Measurements from ENCODE around the gene BCAS3. TPM values are rescaled to one million over a fixed set of nuclear protein-coding genes. Genes with fewer than 3 reads are reported as not detected.

Gene BCAS3
- total RNA-seq, 1 donor from 2014 or later: 35.7 TPM

- no peak for TF ChIP-seq CTCF (IDR thresholded peaks at IDR 0.05)
- no peaks in the 10 kb centered on the region for H3K27me3 Mint-ChIP-seq (ENCODE audit: unreplicated experiment)
- H3K9me3 Mint-ChIP-seq (ENCODE audit: unreplicated experiment): no peaks in the 10 kb centered on the region
- peaks cover 5% of the 10 kb centered on the region for H3K36me3 Mint-ChIP-seq (ENCODE audit: unreplicated experiment)
- no peak overlapping the region for H3K27ac Mint-ChIP-seq (ENCODE audit: unreplicated experiment)
- no peaks in the 10 kb centered on the region for H3K4me1 Mint-ChIP-seq (ENCODE audit: unreplicated experiment)
- no peak overlapping the region for H3K4me3 Mint-ChIP-seq (ENCODE audit: unreplicated experiment)
- DNase-seq (ENCODE audit: extremely low spot score, unreplicated experiment): no peak
Observed at GRCh38 chr17:61017317-61018006, 339.8 kb downstream of the BCAS3 start.

GRCh38 chr17:61018938-61019337 is 341.3 kb downstream of the BCAS3 start:
- no peak for DNase-seq (ENCODE audit: extremely low spot score, unreplicated experiment)
- H3K27ac Mint-ChIP-seq (ENCODE audit: unreplicated experiment): no peak overlapping the region

GRCh38 chr17:61023996-61024395 is 346.3 kb downstream of the BCAS3 start:
- Mint-ChIP-seq H3K27me3 (ENCODE audit: unreplicated experiment) (no peaks in the 10 kb centered on the region), H3K27ac (ENCODE audit: unreplicated experiment) (no peak overlapping the region), H3K4me3 (ENCODE audit: unreplicated experiment) (no peak overlapping the region), H3K9me3 (ENCODE audit: unreplicated experiment) (no peaks in the 10 kb centered on the region), H3K36me3 (ENCODE audit: unreplicated experiment) (peaks cover 2% of the 10 kb centered on the region), H3K4me1 (ENCODE audit: unreplicated experiment) (no peaks in the 10 kb centered on the region)
- TF ChIP-seq CTCF (IDR thresholded peaks at IDR 0.05): no peak
- DNase-seq (ENCODE audit: extremely low spot score, unreplicated experiment): no peak

More at GRCh38 chr17:61018938-61019337, 341.3 kb downstream of the BCAS3 start:
- Mint-ChIP-seq H3K4me1 (ENCODE audit: unreplicated experiment) (no peaks in the 10 kb centered on the region), H3K36me3 (ENCODE audit: unreplicated experiment) (peaks cover 5% of the 10 kb centered on the region), H3K27me3 (ENCODE audit: unreplicated experiment) (no peaks in the 10 kb centered on the region), H3K4me3 (ENCODE audit: unreplicated experiment) (no peak overlapping the region), H3K9me3 (ENCODE audit: unreplicated experiment) (no peaks in the 10 kb centered on the region)
- TF ChIP-seq CTCF (IDR thresholded peaks at IDR 0.05): no peak

GRCh38 chr17:61026818-61027217 is 349.2 kb downstream of the BCAS3 start:
- no peak for DNase-seq (ENCODE audit: extremely low spot score, unreplicated experiment)
- no peaks in the 10 kb centered on the region for H3K9me3 Mint-ChIP-seq (ENCODE audit: unreplicated experiment)
- peaks cover 2% of the 10 kb centered on the region for H3K36me3 Mint-ChIP-seq (ENCODE audit: unreplicated experiment)
- H3K4me1 Mint-ChIP-seq (ENCODE audit: unreplicated experiment): no peaks in the 10 kb centered on the region
- no peak overlapping the region for H3K4me3 Mint-ChIP-seq (ENCODE audit: unreplicated experiment)
- no peaks in the 10 kb centered on the region for H3K27me3 Mint-ChIP-seq (ENCODE audit: unreplicated experiment)
- no peak for TF ChIP-seq CTCF (IDR thresholded peaks at IDR 0.05)
- H3K27ac Mint-ChIP-seq (ENCODE audit: unreplicated experiment): no peak overlapping the region

- Mint-ChIP-seq H3K4me1 (ENCODE audit: unreplicated experiment) (no peaks in the 10 kb centered on the region), H3K9me3 (ENCODE audit: unreplicated experiment) (no peaks in the 10 kb centered on the region), H3K4me3 (ENCODE audit: unreplicated experiment) (no peak overlapping the region), H3K36me3 (ENCODE audit: unreplicated experiment) (peaks cover 6% of the 10 kb centered on the region), H3K27me3 (ENCODE audit: unreplicated experiment) (no peaks in the 10 kb centered on the region), H3K27ac (ENCODE audit: unreplicated experiment) (no peak overlapping the region)
- no peak for TF ChIP-seq CTCF (IDR thresholded peaks at IDR 0.05)
- DNase-seq (ENCODE audit: extremely low spot score, unreplicated experiment): no peak
Observed at GRCh38 chr17:61029181-61029580, 351.5 kb downstream of the BCAS3 start.
